HL-60 (cell line): ENCODE results near the gene HBQ1.

ENCODE experiments used
- CTCF ChIP-seq: IDR thresholded peaks from one replicate; pipeline ENCODE4 v1.5.1; 2011; ENCODE audit warnings: low read length, control low read depth, inconsistent platforms; ENCODE audit not compliant: insufficient read depth
- GABPA ChIP-seq: IDR thresholded peaks from 2 replicates; pipeline ENCODE4 v1.6.1; 2012; ENCODE audit warnings: low read depth
- REST ChIP-seq: IDR thresholded peaks from 2 replicates; pipeline ENCODE4 v1.6.1; 2012; ENCODE audit warnings: low read depth; ENCODE audit not compliant: insufficient replicate concordance

GRCh38 chr16:168424-168823 lies 11.8 kb upstream of the HBQ1 start:
- TF ChIP-seq CTCF (no peak), GABPA (no peak), REST (no peak)
